Endothelial cell of umbilical vein (primary cell): ENCODE results near the gene C10orf67. TPM values are rescaled to one million over a fixed set of nuclear protein-coding genes. Genes with fewer than 3 reads are reported as not detected.

Experiments used
- BruUV-seq: library from RNA; stranded (reverse); fragments of 400-500 nt; replicated peaks from 2 replicates; lab custom pipeline; 2021; lab: Mats Ljungman, UMichigan
- CTCF ChIA-PET: fragments of 300-600, 350-600 bp; sonication (Branson Sonifier 250); formaldehyde crosslinking; loops from one replicate; lab custom pipeline; 2021; ENCODE audit warnings: antibody characterized with exemption, inconsistent platforms; lab: Charles Lee
- POLR2A ChIA-PET: fragments of 300-600, 350-600 bp; sonication (Branson Sonifier 250); formaldehyde crosslinking; loops from one replicate; lab custom pipeline; 2021; ENCODE audit warnings: antibody characterized with exemption, inconsistent platforms; lab: Charles Lee
- DNase-seq: peaks from one replicate; pipeline ENCODE4 v3.0.0-alpha.2; 2011; ENCODE audit warnings: low read depth, low spot score
- FAIRE-seq: peaks from 2 replicates; lab custom pipeline; 2011; peaks lifted over from hg19 to GRCh38; lab: Jason Lieb, UNC
- H2AFZ ChIP-seq: 2 replicates; pipeline ENCODE4 v1.6.0; 2012; ENCODE audit warnings: low read depth, low read length, control low read depth, inconsistent platforms
- H3K27ac ChIP-seq: 2 replicates; pipeline ENCODE4 v1.5.1; 2011; ENCODE audit warnings: low read depth, mild to moderate bottlenecking, control low read depth, low read length, moderate library complexity; ENCODE audit not compliant: insufficient read depth
- H3K27me3 ChIP-seq, 2 experiments: 2 replicates each; pipeline versions ENCODE4 v1.6.0 to v1.6.1; 2011; ENCODE audit warnings: low read length in 2 of 2, mixed read lengths in 1 of 2; ENCODE audit not compliant: control insufficient read depth in 2 of 2, insufficient read depth in 2 of 2
- H3K36me3 ChIP-seq, 2 experiments: 2 replicates in 1 of 2; 3 replicates in 1 of 2; pipeline ENCODE4 v1.5.1; 2011; ENCODE audit warnings: low read length in 2 of 2, mild to moderate bottlenecking in 1 of 2, moderate library complexity in 1 of 2; ENCODE audit not compliant: control insufficient read depth in 2 of 2, insufficient read depth in 2 of 2; ENCODE audit errors: extremely low read depth in 1 of 2
- H3K4me1 ChIP-seq: 3 replicates; pipeline ENCODE4 v1.5.1; 2011; ENCODE audit warnings: mild to moderate bottlenecking, low read length; ENCODE audit not compliant: control insufficient read depth, insufficient read depth; ENCODE audit errors: extremely low read depth
- H3K4me2 ChIP-seq: 2 replicates; pipeline ENCODE4 v1.6.1; 2011; ENCODE audit warnings: low read length, control low read depth, mixed read lengths; ENCODE audit not compliant: insufficient read depth
- H3K4me3 ChIP-seq, 3 experiments: fragments of 200-600 bp in 1 of 3; sonication (generic), shearing (Covaris generic) in 1 of 3; replicated peaks in 1 of 3; 2 replicates each; pipeline ENCODE4 v1.5.1; 2011 to 2016; ENCODE audit warnings: control low read depth in 3 of 3, low read length in 3 of 3, mild to moderate bottlenecking in 2 of 3, inconsistent platforms in 1 of 3, low read depth in 1 of 3, moderate library complexity in 1 of 3; ENCODE audit not compliant: insufficient read depth in 1 of 3
- H3K79me2 ChIP-seq: 2 replicates; pipeline ENCODE4 v1.6.0; 2012; ENCODE audit warnings: low read length, inconsistent platforms; ENCODE audit not compliant: control insufficient read depth, insufficient read depth
- H3K9ac ChIP-seq: replicated peaks from 2 replicates; pipeline ENCODE3; 2011; ENCODE audit warnings: low read length, control low read depth; ENCODE audit not compliant: insufficient read depth; ENCODE audit errors: extremely low read depth
- H3K9me1 ChIP-seq: replicated peaks from 3 replicates; pipeline ENCODE4 v1.6.0; 2011; ENCODE audit warnings: mild to moderate bottlenecking, low read length; ENCODE audit not compliant: control insufficient read depth, insufficient read depth; ENCODE audit errors: extremely low read depth
- H3K9me3 ChIP-seq: replicated peaks from 2 replicates; pipeline ENCODE4 v1.5.1; 2012; ENCODE audit warnings: low read length, inconsistent platforms; ENCODE audit not compliant: control insufficient read depth, insufficient read depth
- H4K20me1 ChIP-seq: replicated peaks from 2 replicates; pipeline ENCODE3; 2011; ENCODE audit warnings: mild to moderate bottlenecking, low read length; ENCODE audit not compliant: control insufficient read depth, insufficient read depth; ENCODE audit errors: extremely low read depth
- CTCF ChIP-seq, 2 donors: IDR thresholded peaks; 1 replicate in 1 of 2; 2 replicates in 1 of 2; pipeline ENCODE4 v1.5.1; 2011; ENCODE audit warnings: low read length in 2 of 2, mild to moderate bottlenecking in 2 of 2, moderate library complexity in 2 of 2, control low read depth in 1 of 2, inconsistent platforms in 1 of 2, low read depth in 1 of 2; ENCODE audit not compliant: insufficient read depth in 1 of 2; ENCODE audit errors: extremely low read depth in 1 of 2
- EZH2 ChIP-seq: IDR thresholded peaks from 2 replicates; pipeline ENCODE4 v1.6.1; 2012; ENCODE audit warnings: borderline replicate concordance, low read depth, mild to moderate bottlenecking, moderate library complexity, low read length, inconsistent platforms; ENCODE audit not compliant: severe bottlenecking
- FOS ChIP-seq: IDR thresholded peaks from 2 replicates; pipeline ENCODE4 v1.6.1; 2011; ENCODE audit warnings: mild to moderate bottlenecking, low read length, moderate library complexity, borderline replicate concordance; ENCODE audit not compliant: insufficient read depth
- MAX ChIP-seq: IDR thresholded peaks from 2 replicates; pipeline ENCODE4 v1.6.1; 2011; ENCODE audit not compliant: insufficient read depth, insufficient read length
- MYC ChIP-seq: IDR thresholded peaks from one replicate; pipeline ENCODE4 v1.6.1; 2011; ENCODE audit warnings: mild to moderate bottlenecking, low read depth, low read length
- POLR2A ChIP-seq: IDR thresholded peaks from 2 replicates; pipeline ENCODE4 v1.6.1; 2012; ENCODE audit warnings: low read depth, mild to moderate bottlenecking, control low read depth, low read length
- POLR2AphosphoS5 ChIP-seq: IDR thresholded peaks from 2 replicates; pipeline ENCODE4 v1.6.1; 2012; ENCODE audit warnings: low read depth, mild to moderate bottlenecking, control low read depth, low read length, moderate library complexity; ENCODE audit not compliant: insufficient read depth
- dilution Hi-C: fragments of 300-500 bp; cut with MboI; formaldehyde crosslinking; loops from one replicate; pipeline ENCODE4 v1.15.0; 2019; ENCODE audit warnings: low sequenced_read_pairs; ENCODE audit not compliant: extremely low pct_ligation_motif_present
- intact Hi-C: fragments of 100-400 bp; cut with micrococcal nuclease; formaldehyde crosslinking; loops from one replicate; pipeline ENCODE4 v1.10.0; 2022
- polyA plus RNA-seq, 4 experiments: library from polyadenylated mRNA; depleted of rRNA in 3 of 4; stranded (reverse) in 3 of 4; unstranded in 1 of 4; fragments of >200 nt; gene quantifications; 2 replicates each; pipeline versions ENCODE4 v1.2.1 to v1.2.3, GENCODE V29; 2011 to 2012; ENCODE audit warnings: missing spikeins in 1 of 4
- total RNA-seq: library from RNA; stranded (reverse); gene quantifications from 2 replicates; pipeline ENCODE4 v1.2.3, GENCODE V29; 2021

The C10orf67 gene
- total and polyA plus RNA-seq, 2 donors (not counting 3 experiments of a cell fraction or from before 2014, with no cell fraction given): not detected

- CTCF ChIA-PET: no interaction called here
- H3K79me2 ChIP-seq: no peaks in the 10 kb centered on the region
- POLR2A ChIA-PET: no interaction called here
- no peak overlapping the region for H3K9ac ChIP-seq
- no peak for FAIRE-seq
- no peak overlapping the region for H2AFZ ChIP-seq
- TF ChIP-seq POLR2AphosphoS5 (no peak), POLR2A (no peak)
- H3K36me3 ChIP-seq: no peaks in the 10 kb centered on the region
- no peaks in the 10 kb centered on the region for H3K27me3 ChIP-seq
- H3K4me3 ChIP-seq: no peak overlapping the region
- no peak overlapping the region for H3K27ac ChIP-seq
- no peak for DNase-seq
- no peak overlapping the region for H3K4me2 ChIP-seq
- H3K4me1 ChIP-seq: no peaks in the 10 kb centered on the region
- H3K9me3 ChIP-seq: no peaks in the 10 kb centered on the region
- no peaks in the 10 kb centered on the region for H4K20me1 ChIP-seq
- no peaks in the 10 kb centered on the region for H3K9me1 ChIP-seq
- intact Hi-C loops (no loop called here), dilution Hi-C loops (no loop called here)
- BruUV-seq: no TSS peak
Observed at GRCh38 chr10:23363793-23364135, 19.2 kb upstream of the C10orf67 start.

DNA sequence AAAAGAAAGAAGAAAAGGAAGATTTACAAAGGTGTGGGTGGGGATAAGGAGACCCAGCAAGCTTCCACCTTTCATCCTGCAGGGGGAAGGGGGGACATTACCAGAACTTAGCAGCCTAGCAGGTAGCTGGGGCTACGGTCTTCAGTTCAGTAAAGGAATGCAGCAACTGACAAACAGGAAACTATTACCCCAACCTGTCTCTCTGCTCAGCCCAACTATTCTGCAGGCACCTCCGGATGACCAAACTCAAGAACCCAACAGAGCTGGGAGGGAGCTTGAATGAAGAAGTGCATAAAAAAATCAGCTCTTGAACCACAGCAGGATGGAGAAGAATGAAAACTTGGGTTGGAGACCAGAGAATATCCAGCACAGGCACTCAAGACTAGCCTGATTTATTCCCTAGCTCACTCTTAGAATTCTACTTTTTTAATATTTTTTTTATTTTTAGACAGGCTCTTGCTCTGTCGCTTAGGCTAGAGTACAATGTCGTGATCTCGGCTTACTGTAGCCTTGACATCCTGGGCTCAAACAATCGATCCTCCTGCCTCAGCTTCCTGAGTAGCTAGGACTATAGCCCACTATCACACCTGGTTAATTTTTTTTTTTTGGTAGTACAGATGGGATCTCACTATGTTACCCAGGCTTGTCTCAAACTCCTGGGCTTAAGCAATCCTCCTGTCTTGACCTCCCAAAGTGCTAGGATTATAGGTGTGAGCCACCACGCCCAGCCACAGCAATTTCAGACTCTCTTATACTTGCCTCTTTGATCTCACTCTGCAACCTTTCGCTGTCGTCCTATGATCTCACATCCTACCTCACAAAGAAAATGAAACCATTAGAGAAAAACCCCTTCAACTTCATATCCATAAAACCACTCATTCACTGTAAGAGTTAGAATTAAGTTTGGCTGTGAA, 18.5 kb upstream of the C10orf67 start:
- H3K4me2 ChIP-seq: no peak overlapping the region
- no peaks in the 10 kb centered on the region for H3K9me1 ChIP-seq
- POLR2A ChIA-PET: no interaction called here

More for the DNA sequence above, 18.5 kb upstream of the C10orf67 start:
- intact Hi-C loops: no loop called here
- Histone ChIP-seq H3K4me1 (no peaks in the 10 kb centered on the region), H3K79me2 (no peaks in the 10 kb centered on the region), H2AFZ (no peak overlapping the region), H3K9me3 (no peaks in the 10 kb centered on the region), H3K9ac (no peak overlapping the region), H3K27ac (no peak overlapping the region), H3K36me3 (no peaks in the 10 kb centered on the region), H3K4me3 (no peak overlapping the region), H4K20me1 (no peaks in the 10 kb centered on the region), H3K27me3 (no peaks in the 10 kb centered on the region)
- no peak for DNase-seq
- CTCF ChIA-PET: no interaction called here
- TF ChIP-seq CTCF (IDR thresholded peaks at IDR 0.05; ENCODE audit: extremely low read depth in 1 of 2, insufficient read depth in 1 of 2, low read depth in 1 of 2, low read length in 2 of 2) (no peak), MYC (no peak), EZH2 (no peak), POLR2A (no peak), MAX (no peak), FOS (no peak)
- FAIRE-seq: no peak
- dilution Hi-C loops: no loop called here
- no TSS peak for BruUV-seq
